Erythroblast (primary cell): ENCODE data around the gene HEXD.
"Not testable (repeated sequence)": the region's sequence is repeated elsewhere in the genome, so short reads cannot be mapped to it uniquely, and the experiment has no call there.

ENCODE experiments used
- DNase-seq, 2 experiments: peaks; one replicate each; lab custom pipeline; 2025; lab: John Stamatoyannopoulos, UW
- GATA1 ChIP-seq: IDR thresholded peaks from 2 replicates; pipeline ENCODE4 v1.6.1; 2011; ENCODE audit warnings: low read depth, mild to moderate bottlenecking, control low read depth, low read length, moderate library complexity
- POLR2A ChIP-seq: IDR thresholded peaks from 2 replicates; pipeline ENCODE4 v1.6.1; 2011; ENCODE audit warnings: mild to moderate bottlenecking, low read length

The HEXD gene

GRCh38 chr17:82410014-82410716, 8.0 kb upstream of the HEXD start:
- no peak for DNase-seq
- TF ChIP-seq GATA1 (no peak), POLR2A (no peak)

DNA sequence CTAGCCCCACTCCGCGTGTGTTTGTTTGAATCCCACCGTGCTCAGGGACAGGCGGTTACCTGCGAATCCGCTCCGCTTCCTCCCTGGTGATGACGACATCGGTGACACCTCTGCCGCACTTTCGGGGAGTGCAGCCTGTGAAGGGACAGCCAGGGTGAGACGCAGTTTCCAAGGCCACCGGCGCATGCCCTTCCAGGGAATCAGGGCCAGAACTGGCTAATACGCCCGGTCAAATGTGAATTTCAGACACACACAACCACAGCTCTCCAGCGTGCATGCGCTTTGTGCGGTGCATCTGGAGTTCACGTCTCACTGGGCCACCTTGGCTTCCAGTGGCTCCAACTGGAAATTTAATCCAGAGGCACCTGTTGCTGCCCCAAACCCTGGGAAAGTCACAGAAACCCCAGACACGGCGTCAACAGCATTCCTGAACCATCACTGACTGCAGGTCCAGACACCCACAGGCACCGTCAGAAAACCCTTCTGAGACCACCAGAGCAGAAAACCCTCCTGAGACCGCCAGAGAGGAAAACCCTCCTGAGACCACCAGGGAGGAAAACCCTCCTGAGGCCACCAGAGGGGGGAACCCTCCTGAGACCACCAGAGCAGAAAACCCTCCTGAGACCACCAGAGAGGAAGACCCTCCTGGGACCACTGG, 6.6 kb upstream of the HEXD start:
- TF ChIP-seq GATA1 = no peak
- no peak for TF ChIP-seq POLR2A
- DNase-seq = no peak

DNA sequence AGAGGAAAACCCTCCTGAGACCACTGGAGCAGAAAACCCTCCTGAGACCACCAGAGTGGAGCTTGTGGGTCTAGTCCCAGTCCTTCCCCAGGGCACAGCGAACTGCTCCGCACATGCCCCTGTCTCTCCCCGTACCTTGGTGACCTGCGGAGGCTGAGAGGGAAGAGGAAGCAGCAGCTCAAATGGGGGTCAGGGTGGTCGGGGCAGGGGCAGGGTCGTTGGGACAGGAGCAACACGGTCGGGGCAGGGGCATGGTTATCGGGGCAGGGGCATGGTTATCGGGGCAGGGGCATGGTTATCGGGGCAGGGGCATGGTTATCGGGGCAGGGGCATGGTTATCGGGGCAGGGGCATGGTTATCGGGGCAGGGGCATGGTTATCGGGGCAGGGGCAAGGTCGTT, 6.1 kb upstream of the HEXD start:
- not testable (repeated sequence) for DNase-seq

DNA sequence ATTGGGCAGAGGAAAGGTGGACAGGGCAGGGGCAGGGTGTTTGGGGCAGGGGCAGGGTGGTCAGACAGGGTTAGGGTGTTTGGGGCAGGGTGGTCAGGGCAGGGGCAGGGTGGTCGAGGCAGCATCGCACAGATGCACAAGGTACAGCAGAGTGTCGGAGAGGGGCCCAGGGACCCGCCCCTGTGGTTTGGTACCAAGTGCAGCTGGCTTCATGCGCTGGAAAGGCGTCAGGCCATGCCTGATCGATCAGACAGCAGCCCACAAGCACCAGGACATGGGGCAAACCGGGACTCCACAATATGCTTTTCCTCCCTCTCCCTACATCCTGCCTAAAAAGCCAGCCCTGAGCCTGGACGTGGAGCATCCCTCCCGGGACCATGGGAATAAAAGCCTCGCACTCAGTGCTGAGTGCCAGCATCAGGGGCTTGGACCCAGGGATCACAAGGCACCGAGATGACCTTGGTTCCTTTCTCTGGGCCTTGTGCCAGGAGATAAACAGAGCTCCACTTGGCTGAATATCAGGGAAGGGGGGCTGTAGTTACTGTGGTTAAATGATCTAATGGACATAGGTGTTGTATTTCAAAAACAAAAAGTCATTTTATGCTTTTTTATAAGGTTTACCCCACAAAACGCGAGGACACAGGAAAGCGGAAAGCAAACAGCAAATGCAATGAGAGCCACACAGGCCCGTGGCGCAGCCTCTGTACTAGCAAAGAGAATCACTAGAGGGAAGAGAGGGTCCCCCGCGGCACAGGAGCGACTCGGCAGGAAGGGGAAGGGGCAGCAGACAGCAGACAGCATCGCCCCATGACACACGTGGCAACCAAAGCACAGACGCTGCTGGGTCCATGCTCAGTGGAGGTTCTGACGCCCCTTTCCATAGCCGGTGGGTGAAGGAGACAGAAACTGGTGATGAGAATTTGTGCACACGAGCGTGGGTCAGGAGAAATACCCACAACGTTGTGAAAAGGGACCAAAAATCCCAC, 5.3 kb upstream of the HEXD start:
- peak; percentile 32 to 56 for DNase-seq
- TF ChIP-seq POLR2A = no peak
- no peak for TF ChIP-seq GATA1

DNA sequence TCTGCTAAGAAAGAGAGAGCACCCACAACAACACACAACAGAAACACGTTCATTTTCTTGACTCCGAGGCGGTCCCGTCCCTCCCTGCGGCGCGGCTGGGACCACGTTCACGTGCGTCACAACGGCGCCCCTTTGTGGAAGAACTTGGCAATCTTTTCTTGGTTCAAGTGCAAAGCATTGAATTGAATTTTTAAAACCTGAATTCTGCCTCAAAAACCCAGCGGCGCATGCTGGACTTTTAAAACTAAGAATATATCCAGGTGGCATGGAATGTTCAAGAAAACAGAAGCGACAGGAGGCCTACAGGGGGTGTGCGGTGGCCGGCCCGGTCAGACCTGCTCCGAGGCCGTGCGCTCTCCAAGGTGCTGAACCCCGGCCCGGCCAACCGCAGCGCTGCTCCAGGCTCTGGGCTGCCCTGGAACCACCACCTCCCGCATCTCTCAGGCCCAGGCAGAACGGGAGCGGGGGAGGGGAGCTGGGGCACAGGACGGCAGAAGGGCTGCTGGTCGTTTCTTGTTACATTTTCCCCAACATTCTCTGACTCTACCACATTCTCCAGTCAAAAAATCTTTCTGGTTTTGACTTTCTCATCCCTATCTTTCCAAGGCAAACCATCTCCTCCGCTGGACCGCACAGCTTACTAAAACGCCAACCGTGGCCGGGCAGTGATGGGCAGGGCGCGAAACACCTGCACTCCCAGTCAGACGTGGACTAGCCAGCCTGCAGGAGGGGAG, 3.4 kb upstream of the HEXD start:
- DNase-seq = peak; percentile 82 to 88
- TF ChIP-seq GATA1 (no peak), POLR2A (no peak)

DNA sequence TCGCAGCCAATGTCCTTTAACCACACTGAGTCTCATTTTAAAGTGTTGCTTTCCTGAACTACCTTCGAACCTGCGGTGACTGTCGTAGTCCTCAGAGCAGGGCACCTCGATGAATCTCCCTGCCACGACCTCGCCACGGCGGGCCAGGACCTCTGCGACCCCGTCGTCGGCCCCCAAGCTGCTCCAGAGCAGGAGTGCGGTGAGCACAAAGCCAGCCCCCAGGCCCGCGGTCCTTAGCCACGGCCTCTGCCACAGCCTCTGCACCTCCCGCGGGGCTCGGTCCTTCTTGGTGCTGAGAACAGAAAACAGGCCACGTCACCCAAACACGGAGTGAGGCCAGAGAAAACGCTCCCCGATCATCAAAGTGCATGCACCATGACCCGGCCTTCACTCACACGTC, 2.8 kb upstream of the HEXD start:
- no peak for DNase-seq
- TF ChIP-seq GATA1 (no peak), POLR2A (no peak)

- no peak for TF ChIP-seq GATA1
- no peak for TF ChIP-seq POLR2A
- DNase-seq = no peak
These were observed 2.4 kb upstream of the HEXD start for GRCh38 chr17:82415786-82416185.

DNA sequence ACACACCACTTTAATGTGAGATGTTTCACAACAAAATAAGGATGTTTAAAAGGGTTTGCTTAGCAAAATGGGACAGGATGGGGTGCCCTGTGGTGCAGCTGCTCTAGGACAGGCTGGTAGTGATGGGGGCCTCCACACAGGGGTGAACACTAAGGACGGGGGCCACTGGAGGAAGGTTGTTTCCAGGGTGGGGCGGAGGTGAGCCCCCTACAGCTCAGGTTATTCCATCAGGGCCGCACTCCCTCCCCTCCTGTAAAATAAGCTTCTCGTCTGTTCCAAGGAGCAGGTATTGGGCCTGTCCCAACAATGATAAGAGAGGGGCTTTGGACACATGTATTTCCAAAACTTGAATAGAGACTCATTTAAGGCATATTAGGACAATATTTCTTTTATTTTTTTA, 1.9 kb upstream of the HEXD start:
- DNase-seq = no peak

DNA sequence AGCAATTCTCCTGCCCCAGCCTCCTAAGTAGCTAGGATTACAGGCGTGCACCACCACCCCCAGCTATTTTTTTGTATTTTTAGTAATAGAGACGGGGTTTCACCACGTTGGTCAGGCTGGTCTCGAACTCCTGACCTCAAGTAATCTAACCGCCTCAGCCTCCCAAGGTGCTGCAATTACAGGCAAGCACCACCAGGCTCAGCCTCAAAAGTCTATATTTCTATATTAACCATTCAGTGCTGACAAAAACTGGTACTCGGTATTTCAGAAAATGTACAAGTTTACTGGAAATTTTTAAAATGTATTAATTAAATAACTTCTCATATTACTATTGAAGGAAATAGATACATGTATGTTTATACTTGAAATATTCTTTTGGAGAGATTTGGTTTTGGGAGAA, 1.4 kb upstream of the HEXD start:
- TF ChIP-seq GATA1 (no peak), POLR2A (no peak)
- DNase-seq = peak; percentile 22 to 39

More for the DNA sequence above, 1.9 kb upstream of the HEXD start:
- TF ChIP-seq POLR2A (no peak), GATA1 (no peak)

DNA sequence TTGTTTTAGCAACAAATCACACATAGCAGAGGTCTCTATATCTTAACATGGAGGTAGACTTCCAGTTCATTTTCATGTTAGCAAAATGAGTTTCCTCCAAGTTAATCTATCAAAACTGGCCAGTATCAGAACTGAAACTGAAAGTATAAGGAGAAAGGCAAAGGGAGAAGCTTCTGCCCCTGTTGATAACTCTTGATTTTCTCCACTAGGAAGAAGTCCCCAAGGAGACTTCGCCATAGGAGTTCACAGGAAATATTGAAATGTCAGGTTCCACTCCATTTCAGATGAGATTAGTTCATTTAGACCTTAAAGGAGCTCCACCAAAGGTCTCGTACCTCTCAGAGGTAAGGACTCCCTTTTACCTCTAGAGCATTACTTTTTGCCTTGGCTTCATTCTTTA, 1.4 kb downstream of the HEXD start:
- peak; percentile 29 to 53 for DNase-seq
- no peak for TF ChIP-seq POLR2A
- TF ChIP-seq GATA1 = no peak

GRCh38 chr17:82424001-82424862, 6.1 kb downstream of the HEXD start:
- TF ChIP-seq POLR2A = no peak
- TF ChIP-seq GATA1 = no peak
- peak; percentile 74 to 76 for DNase-seq

- TF ChIP-seq GATA1 = no peak
- no peak for TF ChIP-seq POLR2A
- no peak for DNase-seq
These were observed 6.7 kb downstream of the HEXD start for GRCh38 chr17:82424863-82425159.

GRCh38 chr17:82428546-82428945, 10.4 kb downstream of the HEXD start:
- DNase-seq = no peak
- TF ChIP-seq POLR2A = no peak
- TF ChIP-seq GATA1 = no peak
